ENCODE measurements around the gene NDUFV3.

NDUFV3 gene

GRCh38 chr21:42846221-42846620, 46.9 kb upstream of the NDUFV3 start:
- TF ChIP-seq TAF1 (IDR thresholded peaks at IDR 0.05; ENCODE audit: low read depth) (no peak), CREB1 (IDR thresholded peaks at IDR 0.05; ENCODE audit: low read depth) (no peak), TEAD4 (IDR thresholded peaks at IDR 0.05) (no peak)

DNA sequence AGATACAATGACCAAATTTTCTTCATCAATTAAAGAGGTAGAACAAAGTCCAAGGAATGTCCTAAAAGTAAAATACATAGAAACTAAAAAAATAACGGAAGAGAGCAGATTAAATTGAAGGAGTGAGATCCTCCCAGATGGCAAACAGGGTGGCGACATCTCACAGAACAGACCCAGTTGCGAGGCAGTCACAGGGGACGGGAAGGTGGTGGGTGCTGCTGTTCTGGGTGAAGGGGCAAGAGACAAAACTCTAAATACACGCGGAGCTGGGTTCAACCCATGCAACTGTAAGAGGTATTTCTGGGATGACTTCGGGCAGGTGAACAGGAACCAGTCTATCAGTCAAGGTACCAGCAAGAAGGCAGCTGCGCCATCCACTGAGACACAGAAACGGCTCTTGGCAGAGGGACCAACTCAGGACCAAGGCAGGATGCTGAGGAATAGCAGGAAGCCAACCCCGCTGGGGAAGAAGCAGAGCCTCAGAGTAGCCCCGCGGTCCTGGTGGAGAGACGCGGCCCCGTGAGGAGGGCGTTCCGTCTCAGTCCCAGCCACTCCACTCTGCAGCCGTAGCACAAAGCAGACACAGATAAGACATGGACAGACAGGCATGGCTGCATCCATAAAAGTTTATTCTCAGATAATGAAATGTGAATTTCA, 45.9 kb upstream of the NDUFV3 start:
- no peak for TF ChIP-seq TAF1 (IDR thresholded peaks at IDR 0.05; ENCODE audit: low read depth)
- no peak for TF ChIP-seq TCF12 (IDR thresholded peaks at IDR 0.05; ENCODE audit: low read depth)
- no peak for TF ChIP-seq TEAD4 (IDR thresholded peaks at IDR 0.05)
- TF ChIP-seq EP300 (IDR thresholded peaks at IDR 0.05; ENCODE audit: borderline replicate concordance): no peak
- TF ChIP-seq CEBPB (IDR thresholded peaks at IDR 0.05): no peak
- TF ChIP-seq USF1 (IDR thresholded peaks at IDR 0.05): no peak
- TF ChIP-seq, protein P1, sequence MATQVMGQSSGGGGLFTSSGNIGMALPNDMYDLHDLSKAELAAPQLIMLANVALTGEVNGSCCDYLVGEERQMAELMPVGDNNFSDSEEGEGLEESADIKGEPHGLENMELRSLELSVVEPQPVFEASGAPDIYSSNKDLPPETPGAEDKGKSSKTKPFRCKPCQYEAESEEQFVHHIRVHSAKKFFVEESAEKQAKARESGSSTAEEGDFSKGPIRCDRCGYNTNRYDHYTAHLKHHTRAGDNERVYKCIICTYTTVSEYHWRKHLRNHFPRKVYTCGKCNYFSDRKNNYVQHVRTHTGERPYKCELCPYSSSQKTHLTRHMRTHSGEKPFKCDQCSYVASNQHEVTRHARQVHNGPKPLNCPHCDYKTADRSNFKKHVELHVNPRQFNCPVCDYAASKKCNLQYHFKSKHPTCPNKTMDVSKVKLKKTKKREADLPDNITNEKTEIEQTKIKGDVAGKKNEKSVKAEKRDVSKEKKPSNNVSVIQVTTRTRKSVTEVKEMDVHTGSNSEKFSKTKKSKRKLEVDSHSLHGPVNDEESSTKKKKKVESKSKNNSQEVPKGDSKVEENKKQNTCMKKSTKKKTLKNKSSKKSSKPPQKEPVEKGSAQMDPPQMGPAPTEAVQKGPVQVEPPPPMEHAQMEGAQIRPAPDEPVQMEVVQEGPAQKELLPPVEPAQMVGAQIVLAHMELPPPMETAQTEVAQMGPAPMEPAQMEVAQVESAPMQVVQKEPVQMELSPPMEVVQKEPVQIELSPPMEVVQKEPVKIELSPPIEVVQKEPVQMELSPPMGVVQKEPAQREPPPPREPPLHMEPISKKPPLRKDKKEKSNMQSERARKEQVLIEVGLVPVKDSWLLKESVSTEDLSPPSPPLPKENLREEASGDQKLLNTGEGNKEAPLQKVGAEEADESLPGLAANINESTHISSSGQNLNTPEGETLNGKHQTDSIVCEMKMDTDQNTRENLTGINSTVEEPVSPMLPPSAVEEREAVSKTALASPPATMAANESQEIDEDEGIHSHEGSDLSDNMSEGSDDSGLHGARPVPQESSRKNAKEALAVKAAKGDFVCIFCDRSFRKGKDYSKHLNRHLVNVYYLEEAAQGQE (IDR thresholded peaks at IDR 0.05; ENCODE audit: low read depth): no peak

- TF ChIP-seq NFIC (IDR thresholded peaks at IDR 0.05): no peak
- no peak for TF ChIP-seq USF1 (IDR thresholded peaks at IDR 0.05)
- no peak for TF ChIP-seq RAD21 (IDR thresholded peaks at IDR 0.05; ENCODE audit: low read depth)
- no peak for TF ChIP-seq YY1 (IDR thresholded peaks at IDR 0.05; ENCODE audit: low read depth)
- TF ChIP-seq FOXM1 (IDR thresholded peaks at IDR 0.05; ENCODE audit: borderline replicate concordance, low read depth): no peak
- TF ChIP-seq EP300 (IDR thresholded peaks at IDR 0.05; ENCODE audit: borderline replicate concordance): no peak
- no peak for TF ChIP-seq TAF1 (IDR thresholded peaks at IDR 0.05; ENCODE audit: low read depth)
- TF ChIP-seq EGR1 (IDR thresholded peaks at IDR 0.05): no peak
- no peak for TF ChIP-seq TEAD4 (IDR thresholded peaks at IDR 0.05)
- no peak for TF ChIP-seq TCF12 (IDR thresholded peaks at IDR 0.05; ENCODE audit: low read depth)
- TF ChIP-seq, protein P1 (IDR thresholded peaks at IDR 0.05; ENCODE audit: low read depth): no peak
- no peak for TF ChIP-seq ZBTB7A (IDR thresholded peaks at IDR 0.05; ENCODE audit: low read depth)
- TF ChIP-seq, protein P2, sequence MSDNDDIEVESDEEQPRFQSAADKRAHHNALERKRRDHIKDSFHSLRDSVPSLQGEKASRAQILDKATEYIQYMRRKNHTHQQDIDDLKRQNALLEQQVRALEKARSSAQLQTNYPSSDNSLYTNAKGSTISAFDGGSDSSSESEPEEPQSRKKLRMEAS (IDR thresholded peaks at IDR 0.05): no peak
Observed at GRCh38 chr21:42847726-42848125, 45.4 kb upstream of the NDUFV3 start.

GRCh38 chr21:42848932-42849758, 44.0 kb upstream of the NDUFV3 start:
- TF ChIP-seq CREB1 (IDR thresholded peaks at IDR 0.05; ENCODE audit: low read depth): no peak
- no peak for TF ChIP-seq USF1 (IDR thresholded peaks at IDR 0.05)
- TF ChIP-seq YY1 (IDR thresholded peaks at IDR 0.05; ENCODE audit: low read depth): no peak
- TF ChIP-seq TEAD4 (IDR thresholded peaks at IDR 0.05): no peak
- no peak for TF ChIP-seq EGR1 (IDR thresholded peaks at IDR 0.05)
- TF ChIP-seq, protein P1 (IDR thresholded peaks at IDR 0.05; ENCODE audit: low read depth): no peak
- no peak for TF ChIP-seq RAD21 (IDR thresholded peaks at IDR 0.05; ENCODE audit: low read depth)
